CD4-positive, alpha-beta T cell treated with Interleukin-15 for 1 hour (primary cell): ENCODE data around the gene SULT1C3.

ENCODE experiments used
- DNase-seq: peaks from one replicate; pipeline ENCODE4 v3.0.0-alpha.2; 2020

The SULT1C3 gene

GRCh38 chr2:108309903-108310302 is 70.1 kb downstream of the SULT1C3 start:
- no peak for DNase-seq
